Kidney tubule cell (primary cell): ENCODE data around the gene DLG1.
"Not testable (repeated sequence)": the region's sequence is repeated elsewhere in the genome, so short reads cannot be mapped to it uniquely, and the experiment has no call there.

Experiments used
- DNase-seq: peaks from one replicate; pipeline ENCODE4 v3.0.0-alpha.2; 2018; ENCODE audit warnings: low spot score

DLG1 gene

GRCh38 chr3:197093871-197094270 lies 204.5 kb downstream of the DLG1 start:
- no peak for DNase-seq

DNA sequence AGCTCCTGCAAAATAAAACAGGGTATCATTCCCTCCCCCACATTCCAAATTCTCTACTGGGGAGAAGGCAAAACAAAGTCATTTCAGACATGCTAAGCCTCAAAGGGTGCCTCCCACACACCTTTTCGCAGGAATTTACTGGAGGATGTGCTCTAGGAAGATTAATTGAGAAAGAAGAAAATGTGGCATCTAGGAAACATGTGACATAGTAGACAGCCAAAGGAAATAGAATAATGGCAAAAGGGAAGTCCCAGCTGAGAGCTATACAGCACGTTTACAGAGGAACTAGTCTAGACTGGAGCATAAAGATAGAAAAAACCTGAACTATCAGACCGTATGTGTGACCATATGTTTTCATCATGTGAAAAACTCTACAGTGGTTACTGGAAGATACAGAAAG lies 210.0 kb downstream of the DLG1 start:
- DNase-seq = no peak

- DNase-seq = no peak
Measured at GRCh38 chr3:197085137-197085536, 213.3 kb downstream of the DLG1 start.

DNA sequence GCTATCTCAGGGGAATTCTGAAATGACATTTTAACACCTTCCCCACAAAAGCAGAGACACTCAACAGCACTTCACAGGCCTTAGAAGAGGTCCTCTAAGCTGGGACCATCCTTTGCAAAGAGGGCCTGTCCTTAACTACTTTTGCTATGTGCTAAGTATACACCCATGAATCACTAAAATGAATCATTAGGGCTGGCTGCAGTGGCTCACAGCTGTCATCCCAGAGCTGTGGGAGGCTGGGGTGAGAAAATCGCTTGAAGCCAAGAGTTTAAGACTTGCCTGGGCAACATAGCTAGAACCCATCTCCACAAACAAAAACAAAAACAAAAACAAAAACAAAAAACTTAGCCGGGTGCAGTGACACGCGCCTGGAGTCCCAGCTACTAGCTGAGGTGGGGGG lies 214.9 kb downstream of the DLG1 start:
- DNase-seq = peak; percentile 77

DNA sequence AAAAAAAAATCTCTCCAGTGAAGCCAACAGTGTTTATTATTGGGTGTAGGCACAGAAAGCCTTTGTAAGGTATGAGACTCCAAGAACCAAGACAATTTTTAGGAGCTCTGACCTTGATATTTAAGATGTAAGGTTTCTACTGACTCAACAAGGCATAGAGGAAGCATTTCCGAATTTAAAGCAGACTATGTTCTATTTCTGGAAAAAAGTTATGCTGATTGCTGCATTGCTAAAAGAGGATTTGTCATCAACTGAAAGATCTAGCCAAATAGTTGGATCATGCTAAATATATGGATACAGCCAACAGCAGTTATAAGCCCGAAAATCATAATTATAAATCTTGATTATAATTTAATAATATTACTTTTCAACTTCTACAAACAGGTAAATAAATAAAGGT lies 215.5 kb downstream of the DLG1 start:
- DNase-seq = no peak

- no peak for DNase-seq
Measured at GRCh38 chr3:197080344-197080743, 218.1 kb downstream of the DLG1 start.

DNA sequence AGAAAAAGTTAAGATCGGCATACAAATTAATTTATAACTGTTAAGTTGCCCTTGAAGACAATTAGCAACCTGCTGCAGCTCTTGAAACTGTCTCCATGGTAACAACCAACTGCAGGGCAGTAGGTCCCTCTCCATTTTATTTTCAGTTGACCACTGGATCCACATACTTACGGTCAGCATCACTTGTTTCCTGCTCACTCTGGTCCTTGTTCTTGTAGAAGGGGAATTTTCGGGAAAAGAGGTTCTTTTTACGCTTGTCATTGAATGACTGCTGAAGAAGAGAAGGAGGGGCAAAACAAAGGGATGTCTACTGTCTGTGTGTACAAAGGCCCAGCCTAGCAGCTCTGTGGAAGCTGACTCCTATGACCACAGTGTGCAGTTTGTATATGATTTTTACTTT lies 222.0 kb downstream of the DLG1 start:
- DNase-seq = no peak

- no peak for DNase-seq
Measured at GRCh38 chr3:197068077-197068476, 230.3 kb downstream of the DLG1 start.

DNA sequence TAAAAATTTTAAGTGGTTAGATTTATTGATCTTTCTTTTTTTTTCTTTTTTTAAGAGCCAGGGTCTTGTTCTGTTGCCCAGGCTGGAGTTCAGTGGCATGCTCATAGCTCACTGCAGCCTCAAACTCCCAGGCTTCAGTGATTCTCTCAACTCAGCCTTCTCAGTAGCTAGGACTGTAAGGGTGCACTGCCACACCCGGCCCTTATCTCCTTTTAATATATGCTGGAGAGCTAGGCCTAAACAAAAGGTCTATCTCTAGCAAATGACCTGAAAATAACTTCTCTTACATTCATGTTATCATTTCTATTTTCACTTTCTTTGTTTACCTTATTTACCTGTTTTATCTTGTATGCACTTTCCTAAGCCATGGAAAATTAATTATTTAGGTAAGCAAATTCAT lies 233.6 kb downstream of the DLG1 start:
- DNase-seq = no peak

DNA sequence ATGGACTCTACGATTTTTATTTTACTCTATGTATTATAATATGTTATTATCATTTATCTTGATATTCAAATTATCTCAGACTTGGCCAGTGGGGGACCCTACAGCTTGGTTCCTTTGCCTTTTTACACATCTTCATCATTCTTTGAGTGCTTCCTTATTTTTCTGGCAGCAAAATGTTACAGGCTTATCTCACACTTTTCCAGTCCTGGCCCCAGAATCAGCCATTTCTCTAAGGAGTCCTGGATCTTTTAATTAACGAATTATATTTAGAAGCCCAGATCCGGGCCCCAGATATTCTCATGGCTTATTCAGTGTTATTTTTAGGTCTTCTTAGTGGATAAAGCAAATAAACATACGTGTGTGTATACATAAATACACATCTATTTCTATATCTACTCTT lies 236.0 kb downstream of the DLG1 start:
- DNase-seq = no peak

DNA sequence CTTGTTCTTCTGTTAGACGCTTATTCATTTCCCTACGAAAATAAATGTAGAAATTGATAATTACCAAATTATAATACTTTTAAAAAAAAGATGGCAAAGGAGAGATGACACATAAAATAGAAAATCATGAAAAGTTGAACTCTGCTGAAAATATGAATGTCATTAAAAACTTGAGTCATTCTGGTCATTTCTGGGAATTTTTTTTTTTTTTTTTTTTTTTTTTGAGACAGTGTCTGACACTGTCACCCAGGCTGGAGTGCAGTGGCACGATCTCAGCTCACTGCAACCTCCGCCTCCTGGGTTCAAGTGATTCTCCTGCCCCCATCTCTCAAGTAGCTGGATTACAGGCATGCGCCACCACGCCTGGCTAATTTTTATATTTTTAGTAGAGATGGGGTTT lies 246.8 kb downstream of the DLG1 start:
- DNase-seq = not testable (repeated sequence)

- DNase-seq = no peak
Measured at GRCh38 chr3:197050511-197050910, 247.9 kb downstream of the DLG1 start.

DNA sequence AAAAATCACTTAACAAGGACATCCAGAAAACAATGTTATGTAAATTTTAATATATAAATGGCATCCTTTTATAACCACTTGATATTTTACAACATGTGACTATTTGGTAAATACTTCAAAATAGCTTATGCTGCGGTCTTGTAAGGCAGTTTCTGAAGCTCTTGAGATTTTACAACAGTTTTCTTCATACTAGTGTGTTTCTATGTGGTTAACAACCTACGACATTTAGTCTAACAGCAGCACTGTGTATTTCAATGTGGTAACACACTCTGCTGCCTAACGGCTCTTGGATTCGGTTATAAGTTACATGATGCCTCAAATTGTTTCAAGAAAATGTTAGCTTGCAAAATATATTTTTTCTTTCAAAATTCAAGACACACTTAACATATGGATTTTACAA lies 255.9 kb downstream of the DLG1 start:
- DNase-seq = no peak

DNA sequence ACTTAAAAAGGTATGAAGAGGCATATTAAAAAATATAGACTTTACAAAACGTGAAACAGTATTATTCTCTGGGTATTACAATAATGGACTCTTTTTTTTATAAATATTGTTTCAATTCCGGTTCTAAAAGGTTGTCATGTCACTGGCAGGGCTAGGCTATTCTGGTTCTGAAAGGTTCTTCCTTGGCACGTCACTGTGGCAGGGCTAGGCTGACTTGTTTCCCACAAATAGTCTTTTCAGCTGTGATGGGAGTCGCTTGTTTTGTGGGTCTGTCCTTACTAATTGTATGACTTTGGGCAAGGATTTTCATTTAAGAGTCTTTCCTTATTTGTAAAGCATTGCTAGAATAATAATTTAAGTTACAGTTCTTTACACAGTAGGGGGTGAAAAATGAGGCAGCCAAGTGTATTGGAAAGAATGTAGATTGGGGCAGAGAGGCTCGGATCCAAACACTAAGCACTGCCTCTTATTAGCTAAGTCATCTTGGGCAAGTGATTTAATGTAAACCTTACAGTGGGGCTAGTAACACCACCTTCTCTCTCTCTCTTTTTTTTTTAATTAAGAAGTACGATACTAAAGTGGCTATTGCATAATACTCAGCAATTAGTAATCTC lies 256.4 kb downstream of the DLG1 start:
- DNase-seq = no peak

GRCh38 chr3:197040658-197041057 lies 257.8 kb downstream of the DLG1 start:
- DNase-seq = no peak

GRCh38 chr3:197038679-197039462 lies 259.5 kb downstream of the DLG1 start:
- peak; percentile 43 for DNase-seq

DNA sequence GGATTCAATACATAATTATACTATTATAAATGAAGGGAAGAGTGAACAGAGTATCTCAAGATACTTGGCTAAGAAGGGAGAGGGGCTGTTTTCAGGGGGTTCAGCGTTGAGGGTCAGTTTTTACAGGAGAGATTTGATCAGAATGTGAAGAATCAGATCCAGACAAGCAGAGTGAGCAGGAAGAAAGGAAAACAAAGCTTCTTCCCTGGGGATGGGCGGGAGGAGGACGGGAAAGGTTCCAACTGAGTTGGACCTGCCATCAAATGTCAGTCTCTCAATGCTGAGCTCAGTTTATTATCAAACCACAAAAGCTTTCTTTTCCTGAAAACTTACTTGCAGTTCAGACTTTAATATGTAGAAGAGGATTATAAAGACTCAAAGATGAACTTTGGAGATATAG lies 262.8 kb downstream of the DLG1 start:
- no peak for DNase-seq

DNA sequence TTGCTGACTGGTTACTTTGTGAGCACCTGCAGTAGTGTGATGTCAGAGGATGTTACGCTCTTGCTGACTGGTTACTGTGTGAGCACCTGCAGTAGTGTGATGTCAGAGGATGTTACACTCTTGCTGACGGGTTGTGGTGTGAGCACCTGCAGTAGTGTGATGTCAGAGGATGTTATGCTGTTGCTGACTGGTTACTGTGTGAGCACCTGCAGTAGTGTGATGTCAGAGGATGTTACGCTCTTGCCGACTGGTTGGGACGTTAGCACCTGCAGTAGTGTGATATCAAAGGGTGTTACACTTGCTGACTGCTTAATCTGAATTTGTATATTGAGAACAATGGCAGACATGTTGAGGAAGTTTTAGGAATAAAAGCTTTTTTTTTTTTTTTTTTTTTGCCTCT lies 263.6 kb downstream of the DLG1 start:
- DNase-seq = peak; percentile 14

GRCh38 chr3:197033764-197034163 lies 264.6 kb downstream of the DLG1 start:
- not testable (repeated sequence) for DNase-seq

DNA sequence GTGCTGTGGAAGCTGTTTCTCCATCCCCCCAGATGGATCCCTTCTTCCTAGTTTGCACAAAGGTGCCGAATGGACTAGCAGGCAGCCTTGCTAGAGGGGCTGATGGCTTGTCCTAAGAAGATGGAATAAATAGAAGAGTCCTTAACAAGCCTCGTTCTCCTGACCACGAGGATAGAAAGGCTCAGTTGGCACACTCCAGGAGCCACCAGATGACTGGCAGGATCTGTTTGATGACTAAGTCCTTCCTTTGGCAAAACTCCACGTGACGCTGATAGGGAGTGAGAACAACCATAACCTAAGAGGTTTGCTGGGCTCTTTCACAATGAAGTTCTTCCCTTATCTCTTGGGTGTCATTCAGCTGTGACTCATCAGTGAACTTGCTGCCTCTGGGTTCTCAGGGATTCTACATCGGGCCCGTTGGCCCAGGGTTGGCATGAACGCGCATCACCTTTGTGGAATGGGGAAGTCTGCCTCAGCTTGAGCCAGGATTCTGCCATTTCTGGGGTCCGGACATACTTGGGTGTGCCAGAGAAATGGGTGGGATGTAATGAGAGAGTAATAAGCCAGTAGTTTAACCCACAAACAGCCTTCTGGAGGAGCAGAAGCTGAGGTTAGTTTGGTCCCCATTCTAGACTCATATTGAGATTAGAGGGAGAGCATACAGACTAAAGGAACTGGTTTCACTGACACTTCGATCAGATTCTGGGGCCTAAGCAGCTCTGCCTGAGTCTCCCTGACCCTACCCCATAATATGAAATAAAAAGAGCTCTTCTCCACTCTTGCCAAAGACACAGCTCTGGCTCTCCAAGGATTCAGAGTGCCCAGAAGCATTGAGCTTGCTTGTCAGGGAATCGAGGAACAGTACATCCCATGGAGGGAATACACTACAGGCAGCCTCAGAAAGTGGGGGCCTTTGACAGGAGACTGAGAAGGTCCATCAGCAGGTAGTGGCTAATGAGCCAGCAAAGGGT lies 266.8 kb downstream of the DLG1 start:
- DNase-seq = peak; percentile 99

DNA sequence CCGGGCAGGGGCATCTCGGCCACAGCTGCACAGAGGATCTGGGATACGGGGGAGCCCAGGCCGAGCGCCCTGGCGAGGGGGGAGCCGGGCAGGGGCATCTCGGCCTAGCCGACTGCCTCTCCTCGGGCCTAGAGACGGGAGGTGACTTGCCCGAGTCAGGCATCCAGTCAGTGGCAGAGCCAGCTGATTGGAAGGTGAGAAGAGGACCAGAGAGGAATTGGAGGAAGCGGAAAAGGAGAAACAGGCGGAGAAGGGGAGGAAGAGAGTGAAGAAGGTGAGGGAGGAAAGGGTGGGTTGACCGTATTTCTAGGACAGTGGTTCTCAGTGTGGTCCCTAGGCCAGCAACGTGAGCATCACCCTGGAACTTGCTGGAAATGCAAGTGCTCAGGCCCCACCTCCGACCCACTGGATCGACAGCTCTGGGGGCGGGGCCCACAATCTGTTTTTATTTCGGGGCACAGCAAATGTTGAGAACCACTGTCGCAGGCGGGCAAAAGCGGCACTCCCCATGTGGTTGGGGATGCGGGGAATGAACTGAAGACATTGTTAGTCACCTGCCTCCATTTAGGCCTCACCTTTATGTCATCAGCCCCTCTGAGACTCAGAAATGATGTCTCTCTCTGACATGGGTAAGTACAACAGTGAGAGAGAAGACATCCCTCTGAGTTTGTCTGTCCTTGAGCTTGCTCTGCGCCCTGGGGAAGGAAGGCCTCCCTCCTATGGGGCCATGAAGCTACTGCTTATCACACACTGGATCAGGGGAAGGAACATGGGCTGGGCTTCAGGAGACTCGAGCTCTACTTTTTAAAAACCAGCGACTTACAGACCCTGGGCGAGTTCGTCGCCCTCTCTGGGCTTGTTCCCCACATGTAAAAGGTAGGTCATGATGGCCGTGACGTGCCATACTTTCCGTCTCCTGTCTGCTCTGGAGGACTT lies 267.8 kb downstream of the DLG1 start:
- no peak for DNase-seq
